GM18508 (cell line): ENCODE measurements around the gene MPDU1.
"Not testable (repeated sequence)": the region's sequence is repeated elsewhere in the genome, so short reads cannot be mapped to it uniquely, and the experiment has no call there.

Experiments used
- ATAC-seq: cut with Tn5 transposase; IDR thresholded peaks from one replicate; pipeline ENCODE4 v1.9.1; 2021; ENCODE audit warnings: moderate number of reproducible peaks; ENCODE audit not compliant: insufficient read depth, unreplicated experiment

MPDU1 gene

DNA sequence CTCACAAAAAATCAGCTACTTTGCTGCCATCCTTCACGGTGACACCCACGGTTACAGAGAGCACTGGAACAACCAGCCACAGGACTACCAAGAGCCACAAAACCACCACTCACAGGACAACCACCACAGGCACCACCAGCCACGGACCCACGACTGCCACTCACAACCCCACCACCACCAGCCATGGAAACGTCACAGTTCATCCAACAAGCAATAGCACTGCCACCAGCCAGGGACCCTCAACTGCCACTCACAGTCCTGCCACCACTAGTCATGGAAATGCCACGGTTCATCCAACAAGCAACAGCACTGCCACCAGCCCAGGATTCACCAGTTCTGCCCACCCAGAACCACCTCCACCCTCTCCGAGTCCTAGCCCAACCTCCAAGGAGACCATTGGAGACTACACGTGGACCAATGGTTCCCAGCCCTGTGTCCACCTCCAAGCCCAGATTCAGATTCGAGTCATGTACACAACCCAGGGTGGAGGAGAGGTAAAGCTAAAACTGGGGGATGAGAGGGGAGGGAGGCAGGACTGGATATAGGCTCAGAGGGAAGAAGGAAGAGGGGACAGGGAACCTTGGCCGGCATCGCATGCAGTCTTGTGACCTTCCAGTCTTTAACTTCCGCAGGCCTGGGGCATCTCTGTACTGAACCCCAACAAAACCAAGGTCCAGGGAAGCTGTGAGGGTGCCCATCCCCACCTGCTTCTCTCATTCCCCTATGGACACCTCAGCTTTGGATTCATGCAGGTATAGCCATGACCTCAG is 3.6 kb upstream of the MPDU1 start:
- ATAC-seq: no peak

DNA sequence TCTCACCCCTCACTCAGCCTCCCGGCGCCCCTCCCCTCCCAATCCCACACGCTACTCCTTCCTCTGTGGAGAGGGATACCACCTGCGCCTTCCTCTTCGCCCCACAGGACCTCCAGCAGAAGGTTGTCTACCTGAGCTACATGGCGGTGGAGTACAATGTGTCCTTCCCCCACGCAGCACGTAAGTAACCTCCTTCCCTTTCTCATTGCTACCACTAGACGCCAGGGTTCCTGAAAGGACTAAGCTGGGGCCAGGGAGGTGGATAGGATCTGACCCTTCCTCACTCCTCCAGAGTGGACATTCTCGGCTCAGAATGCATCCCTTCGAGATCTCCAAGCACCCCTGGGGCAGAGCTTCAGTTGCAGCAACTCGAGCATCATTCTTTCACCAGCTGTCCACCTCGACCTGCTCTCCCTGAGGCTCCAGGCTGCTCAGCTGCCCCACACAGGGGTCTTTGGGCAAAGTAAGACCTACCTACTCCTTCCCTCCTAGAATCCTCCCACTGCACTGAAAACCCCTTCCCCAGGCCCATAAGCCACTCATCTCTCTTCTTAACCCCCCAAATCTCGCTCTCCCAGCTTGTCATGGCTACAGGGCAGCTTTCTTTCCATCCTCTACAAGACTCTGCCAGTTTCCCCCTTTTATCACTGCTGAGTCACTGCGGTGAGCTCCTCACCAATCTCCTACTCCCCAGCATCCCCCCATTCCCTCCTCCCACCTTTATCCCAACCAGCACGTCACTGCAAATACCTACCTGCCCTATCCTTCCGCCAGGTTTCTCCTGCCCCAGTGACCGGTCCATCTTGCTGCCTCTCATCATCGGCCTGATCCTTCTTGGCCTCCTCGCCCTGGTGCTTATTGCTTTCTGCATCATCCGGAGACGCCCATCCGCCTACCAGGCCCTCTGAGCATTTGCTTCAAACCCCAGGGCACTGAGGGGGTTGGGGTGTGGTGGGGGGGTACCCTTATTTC is 2.8 kb upstream of the MPDU1 start:
- no peak for ATAC-seq

DNA sequence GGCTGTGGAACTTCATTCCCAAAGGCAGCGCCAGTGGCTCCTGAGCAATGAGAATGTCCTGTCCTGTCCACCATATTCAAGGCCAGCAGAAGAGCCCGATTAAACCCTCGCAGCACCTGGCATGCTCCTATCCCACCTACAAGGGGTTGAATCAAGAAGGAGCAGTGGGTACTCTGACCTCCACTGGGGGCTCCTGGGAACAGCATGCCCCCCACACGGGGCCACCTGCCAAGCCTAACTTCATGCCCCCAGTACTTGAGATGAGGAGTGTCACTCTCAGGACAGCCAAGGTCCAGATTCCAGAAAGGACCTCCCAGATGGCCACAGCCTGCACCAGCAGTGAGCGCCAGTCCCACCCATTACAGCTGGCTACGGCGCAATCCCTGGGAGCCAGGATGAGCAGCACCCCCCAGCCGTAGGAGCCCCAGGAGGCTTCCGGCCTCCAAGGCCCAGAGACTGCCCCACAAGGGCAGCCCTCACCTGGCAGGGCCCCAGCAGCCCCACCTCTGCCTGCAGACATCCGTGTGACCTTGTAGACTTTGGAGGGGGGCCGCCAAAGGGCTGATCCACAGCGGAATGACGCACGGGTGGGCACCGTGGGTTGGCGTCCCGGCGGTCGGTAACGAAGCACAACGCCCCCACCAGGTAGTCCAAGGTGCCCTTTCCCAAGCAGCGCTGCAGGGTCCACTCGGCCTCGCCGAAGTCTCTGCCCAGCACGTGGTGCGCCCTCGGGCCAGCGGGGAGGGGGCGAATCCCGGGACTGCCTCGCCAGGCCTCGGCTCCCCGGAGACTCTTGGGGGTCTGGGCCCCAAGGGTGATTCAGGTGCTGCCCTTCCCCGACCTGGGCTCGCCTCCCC is 1.0 kb upstream of the MPDU1 start:
- ATAC-seq: no peak

DNA sequence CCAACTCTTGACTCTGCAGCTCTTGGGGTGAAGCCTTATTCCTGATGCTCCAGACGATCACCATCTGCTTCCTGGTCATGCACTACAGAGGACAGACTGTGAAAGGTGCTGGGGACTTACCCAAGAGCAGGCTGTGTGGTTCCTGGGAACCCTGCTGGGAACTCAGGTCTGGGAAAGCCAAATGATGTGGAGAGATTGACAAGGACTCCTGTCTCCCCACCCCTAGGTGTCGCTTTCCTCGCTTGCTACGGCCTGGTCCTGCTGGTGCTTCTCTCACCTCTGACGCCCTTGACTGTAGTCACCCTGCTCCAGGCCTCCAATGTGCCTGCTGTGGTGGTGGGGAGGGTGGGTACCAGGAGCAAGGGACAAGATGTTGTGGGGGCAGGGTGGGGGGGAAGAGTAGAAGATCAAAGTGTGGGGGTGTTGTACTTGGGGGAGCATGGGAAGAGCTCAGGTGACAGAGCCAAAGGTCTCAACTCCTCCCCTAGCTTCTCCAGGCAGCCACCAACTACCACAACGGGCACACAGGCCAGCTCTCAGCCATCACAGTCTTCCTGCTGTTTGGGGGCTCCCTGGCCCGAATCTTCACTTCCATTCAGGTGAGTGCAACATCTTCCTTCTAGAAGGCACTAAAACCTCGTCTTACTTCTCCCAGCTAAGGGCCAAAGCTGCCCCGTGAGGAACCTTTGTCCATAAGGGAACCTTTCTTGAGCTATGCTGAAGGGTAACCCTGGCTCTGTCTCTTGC is 3.2 kb downstream of the MPDU1 start:
- no peak for ATAC-seq

DNA sequence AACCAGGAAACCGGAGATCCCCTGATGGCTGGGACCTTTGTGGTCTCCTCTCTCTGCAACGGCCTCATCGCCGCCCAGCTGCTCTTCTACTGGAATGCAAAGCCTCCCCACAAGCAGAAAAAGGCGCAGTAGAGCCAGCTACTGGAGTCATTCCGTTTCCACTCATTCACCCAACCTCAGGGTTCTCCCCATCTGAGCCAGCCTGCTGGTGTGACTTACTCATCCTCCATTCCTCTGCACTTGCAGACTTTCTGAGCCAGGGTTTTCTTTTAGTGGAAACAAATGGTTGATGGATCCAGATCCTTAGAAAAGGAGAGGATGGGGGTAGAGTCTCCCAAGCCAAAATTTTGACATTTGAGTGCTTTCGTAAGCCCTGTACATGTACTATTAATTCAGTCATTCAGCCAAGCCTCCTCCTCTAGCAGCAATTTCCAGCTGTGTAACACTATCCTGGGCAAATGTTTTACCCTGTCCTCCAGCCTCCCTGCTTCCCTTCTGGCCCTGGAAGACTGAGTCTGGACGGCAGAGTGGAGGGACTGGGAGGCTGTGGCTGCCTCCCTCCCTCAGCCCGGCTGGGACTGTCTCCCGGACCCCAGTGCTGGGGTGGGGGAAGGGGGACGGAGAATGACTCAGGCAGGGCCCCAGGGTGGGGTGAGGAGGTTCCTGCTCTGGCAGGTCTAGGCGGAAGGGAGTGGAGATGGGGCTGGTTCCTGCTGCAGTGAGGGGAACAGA is 3.9 kb downstream of the MPDU1 start:
- no peak for ATAC-seq

DNA sequence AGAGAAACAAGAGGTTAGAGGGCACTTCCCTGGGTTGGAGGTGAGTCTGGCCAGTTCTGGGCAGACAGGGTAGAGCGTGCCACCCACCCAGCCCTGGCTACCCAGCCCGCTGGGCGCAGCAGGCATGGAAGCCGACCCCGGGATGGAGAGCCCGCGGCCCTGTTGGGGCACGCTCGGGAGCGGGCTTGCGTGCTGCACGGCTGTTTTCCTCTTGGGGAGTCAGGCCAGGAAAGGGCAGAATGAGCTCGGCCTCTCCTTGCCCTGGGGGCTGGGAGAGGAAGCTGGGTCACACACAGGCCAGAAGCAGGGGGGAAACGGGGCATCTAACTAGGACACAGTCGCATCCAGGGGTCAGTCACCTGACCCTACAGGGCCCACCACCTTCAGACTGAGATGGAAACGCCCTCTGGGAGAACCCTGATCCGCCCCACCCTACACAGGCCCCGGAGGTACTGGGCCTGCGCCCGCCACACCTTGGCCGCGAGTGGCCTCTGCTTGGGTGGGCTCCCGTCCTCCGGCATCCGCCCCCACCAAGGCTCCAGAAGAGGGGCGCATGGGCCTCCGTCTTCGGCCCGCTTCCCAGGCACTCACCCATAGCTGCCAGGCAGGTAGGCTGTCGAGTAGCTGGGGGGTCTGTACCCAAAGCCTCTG is 5.0 kb downstream of the MPDU1 start:
- no peak for ATAC-seq

DNA sequence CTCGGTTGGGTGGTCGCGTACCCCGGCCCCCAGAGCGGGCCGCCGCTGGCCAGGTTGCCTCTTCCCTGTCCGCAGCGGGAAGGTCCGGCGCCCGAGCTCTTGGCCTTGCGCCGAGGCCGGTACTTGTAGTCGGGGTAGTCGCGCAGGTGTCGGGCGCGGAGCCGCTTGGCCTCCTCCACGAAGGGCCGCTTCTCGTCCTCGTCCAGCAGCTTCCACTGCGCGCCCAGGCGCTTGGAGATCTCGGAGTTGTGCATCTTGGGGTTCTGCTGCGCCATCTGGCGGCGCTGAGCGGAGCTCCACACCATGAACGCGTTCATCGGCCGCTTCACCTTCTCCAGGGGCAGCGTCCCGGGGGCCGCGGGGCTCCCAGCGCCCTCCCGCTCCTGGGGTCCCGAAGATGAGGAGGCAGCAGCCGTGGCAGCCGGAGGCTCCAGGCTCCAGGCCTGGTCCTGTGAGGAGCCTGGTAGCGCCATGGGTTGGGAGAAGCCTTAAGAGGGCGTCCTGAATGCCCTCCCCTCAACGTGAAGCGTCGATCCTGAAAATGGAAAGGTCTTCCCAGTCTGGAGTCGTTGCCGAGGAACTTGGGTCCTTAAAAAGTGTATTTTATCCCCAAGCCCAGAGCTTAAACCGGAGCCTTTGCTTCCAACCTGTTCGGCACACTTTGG is 5.7 kb downstream of the MPDU1 start:
- no peak for ATAC-seq

DNA sequence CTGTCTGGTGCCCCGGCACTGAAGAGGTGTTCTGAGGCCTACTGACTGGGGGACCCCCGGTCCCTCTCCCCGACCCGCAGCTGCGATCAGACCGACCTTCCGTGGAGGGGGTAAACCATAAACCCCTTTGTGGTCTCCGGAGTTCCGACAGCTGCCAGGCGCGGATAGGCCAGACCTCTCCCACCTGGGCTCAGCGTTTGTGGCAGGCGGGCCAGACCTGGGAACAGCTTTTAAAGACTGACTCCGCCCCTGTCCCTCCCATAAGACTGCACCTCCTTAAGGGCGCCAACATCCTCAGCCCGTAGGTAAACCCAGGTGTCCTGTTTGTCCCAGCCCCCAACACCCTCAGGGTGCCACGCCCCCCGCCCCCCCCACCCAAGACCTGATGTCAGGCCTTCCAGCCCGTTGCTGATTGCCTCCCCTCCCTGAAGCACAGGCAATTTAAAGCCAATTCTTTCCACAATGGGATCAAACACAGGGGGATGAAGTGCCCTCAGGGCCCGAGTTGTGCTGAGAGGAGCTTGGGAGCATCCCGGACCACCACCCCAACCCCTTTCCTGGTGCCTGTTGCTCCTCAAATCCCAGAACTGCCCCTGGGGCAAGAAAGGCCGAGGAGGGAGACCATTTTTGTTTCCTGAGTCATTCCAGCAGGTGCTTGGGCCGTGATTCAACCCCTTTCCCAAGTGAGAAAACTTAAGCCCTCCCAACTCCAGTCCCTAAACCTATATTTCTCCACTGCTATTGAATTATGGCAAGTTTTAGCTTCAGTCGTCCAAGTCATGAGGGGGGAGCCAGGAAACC is 6.4 kb downstream of the MPDU1 start, which contains the start of gene SOX15:
SOX15 (minus strand) TSS at position 204 of the 801 bp plus-strand sequence. CDS start 418 bp downstream, outside the sequence.
- ATAC-seq: no peak

DNA sequence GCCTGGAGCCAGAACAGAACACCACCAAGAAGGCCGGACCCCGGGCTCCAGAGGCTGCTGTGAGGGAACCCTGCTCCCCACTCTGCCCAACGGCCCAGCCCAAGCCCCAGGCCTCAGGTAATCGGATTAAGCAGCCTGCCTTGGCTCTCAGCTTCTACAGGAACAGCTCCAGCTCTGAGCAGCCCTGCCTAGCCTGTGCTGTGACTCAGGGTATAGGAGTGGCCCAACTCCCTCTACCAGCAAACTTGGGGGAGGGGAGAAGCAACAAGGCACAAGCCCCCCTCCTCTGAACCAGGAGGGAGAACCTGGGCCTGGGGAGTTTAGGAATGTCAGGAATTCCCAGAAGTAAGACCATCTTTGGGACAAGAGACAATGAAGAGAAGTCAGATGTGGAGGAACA is 7.1 kb downstream of the MPDU1 start:
- no peak for ATAC-seq

DNA sequence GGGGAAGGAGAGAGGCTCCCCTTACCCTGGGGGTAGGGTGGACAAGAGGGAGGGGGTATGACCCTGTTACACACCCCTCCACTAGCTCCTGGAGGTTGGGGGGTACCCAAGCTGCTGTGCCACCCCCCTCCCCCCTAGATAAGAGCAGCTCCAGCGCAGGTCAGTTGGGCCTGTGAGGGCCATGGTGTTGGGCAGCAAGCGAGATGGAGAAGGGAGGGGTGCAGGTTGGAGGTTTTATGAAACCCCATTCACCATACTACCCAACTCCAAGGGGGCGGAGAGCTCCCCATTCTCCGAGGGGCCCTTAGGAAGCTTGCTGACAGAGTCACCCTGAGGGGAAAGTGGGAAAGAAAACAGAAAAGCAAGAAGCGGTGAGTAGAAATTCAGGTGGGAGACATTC is 7.9 kb downstream of the MPDU1 start:
- no peak for ATAC-seq

DNA sequence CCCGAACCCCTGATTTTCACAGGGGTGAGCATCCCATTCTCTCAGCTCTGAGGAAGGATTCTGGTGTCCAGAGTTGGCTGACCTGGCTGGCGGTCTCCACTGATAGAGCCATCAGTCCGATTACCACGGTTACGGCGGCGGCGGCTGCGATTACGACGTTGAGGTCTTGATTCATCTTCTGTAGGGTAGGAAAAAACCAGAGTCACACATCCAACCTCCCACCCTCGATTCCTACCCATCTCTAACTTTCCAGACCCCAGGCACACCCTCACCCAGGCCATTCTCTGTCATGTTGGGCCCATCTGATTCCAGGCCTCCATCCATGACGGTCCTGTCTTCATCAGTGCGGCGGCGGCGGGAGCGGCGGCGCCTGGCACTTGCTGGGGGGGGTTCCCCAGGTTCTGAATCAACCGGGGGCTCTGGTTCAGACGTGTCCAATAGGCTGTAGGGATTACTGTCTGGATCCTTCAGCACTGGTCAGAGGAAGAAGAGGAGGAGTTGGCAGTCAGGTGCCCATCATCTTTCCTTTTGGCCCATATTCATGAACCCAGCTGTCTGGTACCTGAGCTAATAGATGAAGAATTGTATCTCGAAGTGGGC is 8.9 kb downstream of the MPDU1 start:
- no peak for ATAC-seq

DNA sequence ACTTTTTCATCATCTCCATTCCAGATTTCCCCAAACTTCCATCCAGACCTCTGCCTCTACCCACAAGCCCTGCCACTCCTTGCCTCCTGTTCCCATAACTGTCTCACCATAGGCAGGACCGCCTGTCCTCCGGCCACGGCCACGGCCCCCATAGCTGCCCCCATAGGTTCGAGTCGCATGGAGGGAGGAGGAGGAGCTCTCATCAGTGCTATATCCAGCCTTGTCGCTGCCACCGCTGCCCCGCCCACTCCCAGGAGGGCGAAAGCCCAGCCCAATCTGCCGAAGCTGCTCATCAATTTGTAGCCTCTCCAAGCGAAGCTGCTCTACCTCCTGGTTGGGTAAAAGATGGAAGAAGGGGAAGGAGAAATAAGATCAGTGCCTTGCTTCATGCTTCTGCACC is 9.6 kb downstream of the MPDU1 start:
- no peak for ATAC-seq

DNA sequence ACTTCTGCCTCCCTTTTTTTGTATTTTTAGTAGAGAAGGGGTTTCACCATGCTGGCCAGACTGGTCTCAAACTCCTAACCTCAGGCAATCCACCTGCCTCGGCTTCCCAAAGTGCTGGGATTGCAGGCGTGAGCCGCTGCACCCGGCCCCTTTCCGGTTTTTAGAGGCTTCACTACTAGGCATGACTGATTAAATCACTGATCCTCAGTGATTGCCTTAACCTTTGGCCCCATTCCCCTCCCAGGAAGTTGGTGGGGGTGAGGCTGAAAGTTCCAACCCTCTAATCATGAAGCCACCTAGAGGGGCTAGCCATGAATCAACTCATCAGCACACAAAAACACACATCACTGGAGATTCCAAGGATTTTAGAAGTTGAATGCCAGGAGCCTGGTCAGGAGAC is 13.9 kb downstream of the MPDU1 start:
- ATAC-seq: not testable (repeated sequence)

DNA sequence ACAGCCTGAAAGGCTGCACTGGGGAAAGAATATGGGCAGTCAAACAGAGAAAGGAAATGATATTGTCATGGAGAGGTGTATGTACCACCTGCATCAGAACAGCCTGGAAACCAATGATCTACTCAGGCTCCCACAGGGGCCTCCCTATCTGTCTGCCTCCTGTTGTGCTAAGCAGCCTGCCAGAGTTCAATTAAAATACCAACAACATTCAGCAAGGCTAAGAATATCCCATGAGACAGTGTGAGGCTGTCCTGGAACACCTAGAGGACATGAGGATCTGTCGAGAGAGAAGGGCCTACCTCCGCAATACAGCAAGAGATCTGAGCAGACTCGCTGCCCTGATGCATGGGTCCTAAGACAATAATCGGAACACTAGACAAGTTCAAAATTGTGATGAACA is 22.6 kb downstream of the MPDU1 start:
- ATAC-seq: no peak

DNA sequence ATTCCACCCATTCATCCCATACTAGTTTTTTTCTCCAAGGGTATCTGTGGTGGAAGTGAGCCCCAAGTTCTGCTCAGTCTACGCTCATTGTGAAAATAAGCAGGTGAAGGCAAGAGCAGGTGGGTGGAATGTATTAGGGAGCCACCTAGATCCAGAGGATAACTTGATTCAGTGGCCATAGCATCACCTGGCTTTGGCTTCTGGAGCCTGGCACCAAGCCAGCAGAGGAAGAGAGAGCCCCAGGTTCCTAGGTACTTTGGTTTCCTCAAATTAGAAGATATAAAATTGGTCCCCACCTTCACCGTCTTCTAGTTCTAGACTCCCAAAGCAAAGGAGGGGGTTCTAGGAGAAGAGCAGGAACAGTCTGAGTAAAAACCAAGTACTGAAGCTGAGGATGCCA is 27.0 kb downstream of the MPDU1 start:
- no peak for ATAC-seq

DNA sequence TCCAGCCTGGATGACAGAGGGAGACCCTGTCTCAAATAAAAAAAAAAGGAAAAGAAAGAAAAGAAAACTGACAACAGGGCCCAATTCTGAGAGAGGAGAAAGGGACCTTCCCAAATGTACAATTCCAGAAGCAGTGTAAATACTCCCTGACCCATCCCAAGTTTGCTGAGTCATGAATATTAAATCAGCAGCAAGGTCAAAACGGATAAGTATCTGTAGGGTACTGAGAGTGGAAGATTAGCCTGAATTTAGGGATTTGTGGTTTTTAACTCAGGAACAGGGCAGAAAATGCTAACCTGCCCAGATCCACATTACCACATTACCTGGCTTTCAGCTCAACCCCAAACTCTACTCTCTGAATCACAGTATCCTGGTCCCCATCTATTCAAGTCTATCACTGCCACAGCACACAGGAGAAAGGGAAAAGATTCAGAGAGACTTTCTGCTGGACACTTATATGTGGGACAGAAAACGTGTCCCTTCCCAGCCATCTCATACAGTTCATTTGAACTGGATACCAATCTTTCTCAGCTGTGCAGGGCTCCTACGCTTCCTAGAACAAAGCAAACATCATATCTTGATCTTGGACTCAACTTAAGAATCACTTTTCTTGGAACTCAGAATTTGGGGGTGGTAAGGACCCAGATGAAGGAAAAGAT is 28.1 kb downstream of the MPDU1 start:
- no peak for ATAC-seq
